T follicular helper cell (primary cell): ENCODE data around the gene CEP78.

Experiments
- DNase-seq: peaks from one replicate; pipeline ENCODE4 v3.0.0-alpha.2; 2020; ENCODE audit warnings: low read depth

Gene CEP78

DNA sequence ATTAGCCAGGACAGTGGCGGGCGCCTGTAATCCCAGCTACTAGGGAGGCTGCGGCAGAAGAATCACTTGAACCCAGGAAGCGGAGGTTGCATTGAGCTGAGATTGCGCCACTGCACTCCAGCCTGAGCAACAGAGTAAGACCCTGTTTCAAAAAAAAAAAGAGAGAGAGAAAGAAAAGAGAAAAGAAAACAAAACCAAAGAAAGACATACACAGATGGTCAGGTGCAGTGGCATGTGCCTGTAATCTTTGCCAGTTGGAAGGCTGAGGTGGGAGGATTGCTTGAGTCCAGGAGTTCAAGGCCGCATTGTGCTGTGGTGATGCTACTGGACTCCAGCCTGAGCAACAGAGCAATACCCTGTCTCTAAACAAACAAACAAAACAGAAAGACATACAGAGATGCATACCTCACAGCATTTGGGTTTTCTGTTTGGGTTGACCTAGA is 51.1 kb downstream of the CEP78 start:
- no peak for DNase-seq

DNA sequence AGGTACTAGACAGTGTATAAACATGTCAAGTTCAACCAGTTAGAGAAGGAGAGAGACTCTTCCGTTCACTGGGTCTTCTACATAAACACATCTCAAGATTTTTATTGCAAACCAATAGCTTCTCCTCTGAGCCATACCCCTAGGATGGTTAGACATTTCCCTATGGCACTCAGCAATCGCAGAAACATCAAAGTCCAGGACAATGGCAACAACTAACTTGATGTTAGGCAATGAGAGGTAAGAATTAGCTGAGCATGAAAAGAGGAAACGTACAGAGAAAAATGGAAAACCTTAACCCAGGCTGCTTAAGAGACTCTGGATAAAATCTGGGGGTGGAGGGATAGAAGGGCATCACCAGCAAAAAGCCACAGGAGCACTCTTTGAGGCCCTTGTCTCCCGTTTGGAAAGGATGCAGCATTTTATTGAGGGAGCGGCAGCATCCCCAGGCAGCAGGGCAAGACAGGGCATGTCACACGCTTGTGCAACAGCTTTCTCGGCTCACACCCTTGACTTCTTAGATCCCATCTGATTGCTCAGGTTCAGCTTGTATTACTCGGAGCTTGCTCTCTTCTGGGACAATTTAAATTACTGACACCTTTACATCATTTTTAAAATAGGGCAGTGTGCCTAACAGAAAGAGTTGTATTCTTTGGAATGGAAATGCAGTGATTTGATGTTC is 52.5 kb downstream of the CEP78 start:
- DNase-seq: no peak

DNA sequence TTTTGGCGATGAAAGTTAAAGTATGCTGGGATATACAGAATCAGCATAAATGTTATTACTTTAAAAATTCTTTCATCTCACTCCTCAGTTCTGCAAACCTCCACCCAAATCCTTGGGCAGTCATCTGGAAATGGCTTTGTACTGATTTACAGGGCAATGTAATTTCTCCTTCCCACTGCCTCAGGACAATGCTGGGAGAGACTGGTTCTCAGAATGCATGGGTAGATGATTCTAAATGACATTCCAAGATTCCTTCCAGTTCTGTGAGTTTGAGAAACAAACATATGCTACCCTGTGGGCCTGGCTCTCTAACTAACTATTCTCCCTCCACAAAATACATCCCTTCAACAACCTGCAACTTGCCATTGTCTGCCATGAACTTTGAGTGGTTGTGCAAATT is 53.6 kb downstream of the CEP78 start:
- DNase-seq: no peak

DNA sequence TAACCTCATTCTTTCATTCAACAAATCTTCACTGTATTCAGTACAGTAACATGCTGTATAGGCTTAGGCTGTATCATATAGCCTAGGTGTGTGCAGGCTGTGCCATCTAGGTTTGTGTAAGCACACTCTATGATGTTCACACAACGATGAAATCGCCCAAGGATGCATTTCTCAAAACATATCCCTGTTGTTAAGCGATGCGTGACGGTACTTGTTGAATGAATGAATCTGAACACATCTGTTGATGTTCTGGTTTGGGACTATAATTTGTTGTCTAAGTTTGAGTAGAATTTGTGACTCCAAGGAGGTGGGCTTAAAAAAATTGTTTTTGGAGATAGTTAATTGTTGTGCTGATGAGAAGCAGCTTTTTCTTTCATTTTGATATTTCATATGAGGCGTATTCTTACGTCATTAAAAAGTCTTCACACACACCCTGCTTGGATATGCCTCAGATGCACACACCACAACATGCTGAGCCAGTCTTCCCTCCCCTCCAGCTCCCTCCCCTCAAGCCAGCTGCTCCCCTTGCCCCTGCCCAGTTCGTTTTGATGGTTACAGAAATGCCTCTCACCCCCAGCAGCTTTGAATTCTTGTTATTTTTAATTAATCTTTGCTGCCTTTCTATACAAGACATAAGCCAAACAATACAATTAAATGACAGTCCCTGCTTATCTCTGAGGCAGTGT is 55.5 kb downstream of the CEP78 start:
- no peak for DNase-seq

DNA sequence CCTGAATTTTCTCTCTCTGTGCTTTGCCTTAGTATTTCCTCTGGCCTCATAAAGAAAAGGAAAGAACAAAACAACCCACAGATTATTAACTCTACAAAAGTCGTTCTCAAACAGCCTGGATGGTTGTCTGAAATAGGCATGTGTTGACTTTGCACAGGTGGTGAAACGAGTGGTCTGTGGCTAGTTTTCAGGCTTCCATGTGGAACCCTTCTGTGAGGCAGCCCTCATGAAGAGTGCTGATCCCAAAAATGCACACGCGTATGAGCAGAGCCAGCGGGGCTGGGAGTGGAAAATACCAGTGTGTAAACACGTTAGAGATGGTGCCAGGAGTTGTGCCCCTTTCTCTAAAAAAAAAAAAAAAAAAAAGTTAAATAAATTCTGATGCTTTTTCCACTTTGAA is 56.2 kb downstream of the CEP78 start:
- DNase-seq: no peak

DNA sequence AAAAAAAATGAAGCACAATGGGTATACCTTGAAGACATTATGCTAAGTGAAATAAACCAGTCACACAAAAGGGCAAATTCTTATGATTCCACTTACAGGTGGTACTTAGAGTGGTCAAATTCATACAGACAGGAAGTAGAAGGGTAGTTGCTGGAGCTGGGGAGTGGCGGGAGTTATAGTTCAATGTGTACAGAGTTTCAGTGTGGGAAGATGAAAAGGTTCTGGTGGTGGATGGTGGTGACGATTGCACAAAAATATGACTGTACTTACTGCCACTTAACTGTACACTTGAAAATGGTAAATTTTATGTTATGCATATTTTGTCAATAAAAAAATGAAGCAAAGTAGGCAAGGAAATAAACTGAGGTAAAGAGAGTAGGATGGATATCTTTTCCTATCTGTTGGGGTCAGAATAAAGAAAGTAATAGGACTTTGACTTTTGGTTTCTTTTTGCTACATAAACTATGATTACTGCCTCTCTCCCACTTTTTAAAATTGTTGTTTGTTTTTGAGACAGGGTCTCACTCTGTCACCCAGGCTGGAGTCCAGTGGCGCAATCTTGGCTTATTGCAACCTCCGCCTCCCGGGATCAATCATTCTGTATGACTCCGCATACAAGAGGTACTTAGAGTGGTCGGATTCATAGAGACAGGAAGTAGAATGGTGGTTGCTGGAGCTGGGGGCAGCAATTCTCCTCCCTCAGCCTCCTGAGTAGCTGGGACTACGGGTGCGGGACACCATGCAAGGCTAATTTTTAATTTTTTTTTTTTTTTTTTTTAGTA is 57.0 kb downstream of the CEP78 start:
- DNase-seq: no peak

DNA sequence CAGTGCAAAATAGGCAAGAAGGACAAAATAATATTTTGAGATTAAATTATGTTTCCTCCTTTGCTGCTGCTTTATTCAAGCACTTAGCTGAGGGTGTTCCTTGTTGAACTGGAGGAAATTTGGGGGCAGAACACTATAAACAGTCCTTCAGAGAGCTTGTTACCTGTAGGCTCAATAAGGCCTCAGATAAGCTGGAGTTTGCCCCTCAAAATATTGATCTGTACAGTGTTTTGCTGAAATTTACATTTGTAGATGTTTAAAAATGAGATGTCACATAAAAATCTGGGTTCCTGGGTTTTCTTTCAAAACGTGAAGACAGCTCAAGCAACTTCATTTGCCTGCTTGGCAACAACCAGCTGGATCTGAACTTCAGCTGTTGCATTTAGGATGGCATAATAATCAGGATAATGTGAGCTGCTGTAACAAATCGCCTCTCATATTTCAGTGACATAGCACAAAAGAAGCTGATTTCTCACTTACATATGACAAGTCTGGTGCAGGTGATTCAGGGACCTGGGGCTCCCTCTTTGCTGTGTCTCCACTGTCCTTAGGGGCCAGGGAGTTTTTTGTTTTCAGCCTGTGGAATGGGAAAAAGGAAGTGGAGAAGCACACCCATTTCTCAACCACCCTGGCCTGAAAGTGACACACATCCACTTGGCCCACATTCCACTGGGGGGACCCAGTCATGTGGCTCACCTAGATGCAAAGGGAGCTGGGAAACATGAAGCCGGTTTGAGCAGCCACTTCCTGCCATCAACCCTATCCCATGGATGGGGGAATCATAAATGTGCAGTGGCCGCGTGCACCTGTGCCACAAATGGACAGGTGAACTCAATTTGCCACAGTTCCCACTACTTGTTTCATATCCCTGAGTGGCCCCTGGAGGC is 58.7 kb downstream of the CEP78 start:
- DNase-seq: no peak

DNA sequence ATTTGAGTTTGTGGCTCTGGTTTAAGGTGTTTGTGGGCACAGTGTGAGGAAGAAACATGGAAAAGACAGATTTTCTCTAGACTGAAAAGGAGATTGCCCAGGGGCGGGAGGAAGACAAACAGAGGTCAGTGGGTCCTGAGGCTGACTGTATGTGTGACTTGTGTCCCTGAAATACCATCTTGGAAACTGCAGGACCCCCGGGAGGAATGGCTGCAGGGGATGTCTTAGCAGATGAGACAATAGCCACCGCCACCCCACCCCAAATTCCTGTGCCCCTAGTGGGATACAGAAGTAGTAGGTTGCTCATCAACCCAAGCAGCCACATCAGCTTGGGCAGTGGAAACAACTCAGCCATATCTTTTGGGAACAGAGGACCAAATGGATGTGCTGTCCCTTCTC is 59.3 kb downstream of the CEP78 start:
- no peak for DNase-seq

DNA sequence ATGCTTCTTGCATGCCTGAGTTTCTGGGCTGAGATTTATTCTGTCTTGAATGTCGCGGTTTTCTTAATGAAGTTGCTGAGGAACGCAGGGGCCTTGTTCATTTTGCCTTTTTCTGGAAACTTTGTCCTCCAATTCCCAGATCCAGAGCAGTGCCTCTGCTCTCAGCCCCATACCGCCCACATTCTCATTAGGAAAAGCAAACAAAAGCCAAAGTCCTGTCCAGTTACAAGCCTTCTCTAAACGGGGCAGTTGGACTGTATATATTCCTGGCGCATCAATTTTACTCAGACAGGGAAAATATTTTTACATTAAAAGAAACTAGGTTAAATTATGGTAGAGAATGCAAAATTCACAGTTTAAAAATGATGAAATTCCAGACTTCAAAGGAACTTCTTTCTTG is 59.9 kb downstream of the CEP78 start:
- no peak for DNase-seq

DNA sequence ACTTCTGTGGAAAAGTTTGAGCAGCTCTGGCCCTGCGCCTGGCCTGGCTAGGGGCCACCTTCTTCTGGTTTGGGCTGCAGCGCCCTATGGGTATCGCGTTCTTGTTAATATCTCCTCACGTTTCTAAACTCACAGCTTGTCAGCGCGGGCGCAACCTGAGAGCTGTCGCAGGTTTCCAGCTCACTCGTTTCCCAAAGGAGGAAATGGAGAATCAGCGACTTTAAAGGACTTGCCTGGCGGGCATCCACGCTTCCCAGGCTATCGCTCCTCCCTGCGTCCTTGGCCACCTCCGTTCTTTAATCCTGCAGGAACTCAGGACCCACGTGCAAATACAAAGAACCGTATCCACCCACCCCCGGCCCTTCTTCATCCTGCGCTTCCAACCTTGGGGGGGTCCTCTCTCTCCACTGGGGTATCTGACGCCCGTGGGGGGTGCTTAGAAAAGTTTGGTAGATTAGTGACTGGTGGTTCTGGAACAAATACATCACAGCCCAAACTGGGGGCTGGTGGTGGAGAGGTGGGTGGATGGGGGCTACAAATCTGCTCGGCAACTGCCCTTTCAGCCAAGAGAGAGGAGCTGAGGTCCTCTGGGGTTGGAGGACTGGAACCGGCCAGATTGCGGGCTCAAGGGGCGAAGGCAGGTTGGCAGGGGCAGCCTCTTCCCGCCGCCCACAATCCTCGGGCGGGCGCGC is 60.5 kb downstream of the CEP78 start:
- no peak for DNase-seq

DNA sequence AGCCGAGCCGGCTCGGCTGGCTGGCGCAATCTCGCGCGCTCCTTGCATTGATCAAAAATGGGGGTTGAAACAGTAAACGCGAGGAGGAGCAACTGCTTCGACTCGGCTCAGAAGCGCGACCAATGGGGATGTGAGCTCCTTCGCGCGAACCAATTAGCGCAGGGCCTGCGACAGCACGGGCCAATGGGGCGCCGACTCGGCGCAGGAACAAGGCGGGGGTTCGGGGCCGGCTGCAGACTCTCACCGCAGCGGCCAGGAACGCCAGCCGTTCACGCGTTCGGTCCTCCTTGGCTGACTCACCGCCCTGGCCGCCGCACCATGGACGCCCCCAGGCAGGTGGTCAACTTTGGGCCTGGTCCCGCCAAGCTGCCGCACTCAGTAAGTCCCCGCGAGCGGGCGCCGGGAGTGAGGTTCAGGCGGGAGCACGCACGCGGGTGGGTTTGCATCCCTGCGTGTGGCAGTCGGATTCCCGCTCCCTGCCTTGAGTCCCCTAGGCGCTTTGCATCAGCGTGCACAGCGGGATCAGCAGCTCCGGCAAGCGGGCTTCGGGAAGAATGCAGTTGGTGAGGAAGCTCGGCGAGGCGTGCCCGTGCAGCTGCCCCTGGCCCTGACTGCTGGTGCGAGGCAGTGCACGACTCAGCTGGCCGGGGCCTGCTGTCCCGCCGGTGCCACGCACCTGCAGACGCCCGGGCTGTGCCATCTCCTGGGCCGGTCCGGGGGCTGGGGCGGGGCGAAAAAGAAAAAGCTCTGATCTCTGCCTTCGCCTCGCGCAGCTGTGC is 61.2 kb downstream of the CEP78 start, which contains the start of gene PSAT1:
Gene PSAT1 (plus strand): TSS at position 233 of the 779 bp plus-strand sequence. CDS start 86 bp downstream, at position 319.
- DNase-seq: peak; percentile 80

DNA sequence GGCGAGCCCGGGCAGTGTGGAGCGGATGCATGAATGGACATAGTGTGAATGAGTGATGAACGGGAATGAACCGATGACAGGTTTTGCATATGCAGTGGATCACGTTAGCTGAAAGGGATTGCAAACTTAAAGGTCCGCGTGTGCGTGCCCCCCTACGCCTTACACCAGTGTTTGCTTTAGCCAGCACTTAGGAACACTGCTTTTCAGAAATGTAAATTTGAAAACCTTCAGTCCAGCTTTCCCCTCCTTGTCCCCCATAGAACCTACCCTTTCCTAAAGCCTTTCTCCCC is 61.7 kb downstream of the CEP78 start:
- DNase-seq: no peak

DNA sequence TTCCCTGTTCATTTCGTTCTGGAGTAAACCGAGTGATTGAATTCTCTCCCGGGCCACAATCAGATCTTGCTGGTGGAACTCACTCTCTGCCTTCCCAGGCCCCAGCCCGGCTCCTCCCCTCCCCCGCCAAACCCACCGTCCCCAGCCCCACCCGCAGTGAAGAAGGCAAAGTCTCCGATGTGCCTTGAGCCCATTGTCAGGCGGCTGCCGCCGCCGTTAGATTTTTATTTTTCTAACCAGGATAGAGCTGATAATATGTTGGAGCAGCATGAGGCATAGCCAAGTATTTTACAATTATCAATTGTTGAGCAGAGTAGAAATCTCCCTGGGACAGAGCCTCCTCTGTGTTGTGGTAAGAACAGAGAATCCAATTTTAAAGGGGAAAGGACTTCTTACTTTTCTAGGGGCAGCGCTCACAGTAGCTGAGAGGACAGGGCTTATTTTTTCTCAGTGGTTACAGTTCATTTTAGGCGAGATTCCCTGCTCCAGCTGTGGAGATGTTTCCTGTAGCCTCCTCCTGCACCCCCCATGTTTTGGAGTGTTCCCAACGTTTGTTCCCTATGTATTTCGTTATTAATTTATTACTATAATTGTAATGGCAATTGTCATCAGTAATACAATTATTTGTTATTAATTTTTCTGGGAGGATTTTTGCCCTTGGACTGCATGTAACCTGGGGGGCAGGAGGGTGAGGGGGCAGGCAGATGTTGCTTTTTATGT is 62.3 kb downstream of the CEP78 start:
- no peak for DNase-seq

DNA sequence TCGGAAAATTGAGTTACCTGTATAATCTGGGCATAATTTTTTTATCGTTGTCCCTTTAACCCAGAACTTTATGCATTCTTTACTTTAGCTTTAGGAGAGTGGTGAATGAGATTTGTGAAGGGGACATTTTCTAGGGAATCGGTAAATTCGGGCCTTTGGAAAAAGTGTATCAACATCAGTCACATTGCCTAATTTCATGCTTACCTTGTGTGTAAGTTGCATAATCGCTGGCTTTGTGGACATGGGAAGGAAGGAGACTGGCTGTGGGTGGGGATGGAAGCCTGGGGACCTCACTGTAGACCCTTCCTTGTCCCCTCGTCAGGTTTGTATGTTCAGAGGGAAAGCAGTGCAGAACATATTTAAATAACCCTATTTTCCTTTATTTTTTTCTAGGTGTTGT is 64.3 kb downstream of the CEP78 start:
- no peak for DNase-seq

DNA sequence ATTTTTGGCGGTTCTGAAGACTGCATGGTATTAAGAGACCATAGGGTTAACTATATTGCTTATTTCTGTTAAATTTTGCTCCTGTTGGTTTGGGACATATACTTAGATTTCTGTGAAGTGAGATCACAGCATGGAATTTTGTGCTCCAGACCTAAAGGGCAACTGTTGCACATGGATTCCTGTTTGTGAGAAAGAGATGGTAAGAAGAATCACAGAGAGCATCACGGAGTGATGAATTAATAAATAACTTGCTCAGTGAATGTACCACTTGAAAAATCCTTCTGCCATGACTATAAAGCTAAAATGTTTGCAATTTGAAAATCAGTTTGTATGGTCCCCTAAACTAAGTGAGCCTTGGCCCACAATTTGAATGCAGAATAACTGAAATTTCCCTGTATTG is 65.6 kb downstream of the CEP78 start:
- no peak for DNase-seq

DNA sequence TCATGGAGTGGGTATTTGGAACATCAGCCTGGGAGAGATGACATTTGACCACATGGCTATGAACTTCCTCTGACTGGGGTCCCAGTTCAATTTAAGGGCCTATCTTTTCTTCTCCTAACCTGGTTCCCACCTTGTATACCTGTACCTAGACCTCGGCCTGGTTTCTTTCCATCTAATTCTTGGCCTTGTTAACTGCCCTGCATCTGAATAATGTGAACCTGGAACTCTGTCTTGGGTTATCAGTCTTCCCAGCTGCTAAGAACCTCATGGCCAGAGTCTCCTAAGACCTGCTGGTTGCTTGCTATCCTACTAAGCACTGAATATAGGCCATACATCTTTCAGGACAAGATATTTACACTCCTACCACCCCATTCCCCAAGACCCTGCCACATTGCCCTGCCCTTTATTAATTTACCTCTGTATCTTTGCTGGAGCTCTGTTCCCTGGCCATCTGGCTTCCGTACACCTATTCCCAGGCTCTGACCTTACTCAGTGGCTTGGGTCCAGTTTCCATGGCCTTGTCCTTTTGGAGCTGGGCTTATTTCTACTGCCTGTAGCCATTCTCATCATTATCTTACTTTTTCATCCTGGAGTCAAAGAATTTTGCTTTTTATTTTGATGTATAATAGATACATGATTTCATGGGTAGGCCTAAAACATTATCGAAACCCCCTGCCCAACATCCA is 67.6 kb downstream of the CEP78 start:
- no peak for DNase-seq

DNA sequence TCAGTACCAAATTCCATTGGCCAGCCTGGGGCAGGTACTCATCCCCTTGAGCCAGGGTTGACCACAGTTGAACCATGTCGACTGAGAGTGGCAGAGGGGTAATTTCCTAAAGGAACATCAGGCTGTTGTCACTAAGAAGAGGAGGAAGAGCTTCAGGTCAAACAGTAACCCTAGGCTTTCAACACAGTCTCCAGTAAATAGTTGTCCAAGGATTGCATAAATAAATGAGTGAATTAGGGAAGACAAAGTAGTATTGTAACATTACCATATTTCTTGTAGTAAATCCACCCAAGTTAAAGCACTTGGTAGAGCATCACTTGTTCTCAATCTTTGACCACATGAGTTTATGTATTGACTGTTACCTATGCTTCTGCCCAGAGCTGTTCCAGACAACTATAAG is 68.5 kb downstream of the CEP78 start:
- no peak for DNase-seq

DNA sequence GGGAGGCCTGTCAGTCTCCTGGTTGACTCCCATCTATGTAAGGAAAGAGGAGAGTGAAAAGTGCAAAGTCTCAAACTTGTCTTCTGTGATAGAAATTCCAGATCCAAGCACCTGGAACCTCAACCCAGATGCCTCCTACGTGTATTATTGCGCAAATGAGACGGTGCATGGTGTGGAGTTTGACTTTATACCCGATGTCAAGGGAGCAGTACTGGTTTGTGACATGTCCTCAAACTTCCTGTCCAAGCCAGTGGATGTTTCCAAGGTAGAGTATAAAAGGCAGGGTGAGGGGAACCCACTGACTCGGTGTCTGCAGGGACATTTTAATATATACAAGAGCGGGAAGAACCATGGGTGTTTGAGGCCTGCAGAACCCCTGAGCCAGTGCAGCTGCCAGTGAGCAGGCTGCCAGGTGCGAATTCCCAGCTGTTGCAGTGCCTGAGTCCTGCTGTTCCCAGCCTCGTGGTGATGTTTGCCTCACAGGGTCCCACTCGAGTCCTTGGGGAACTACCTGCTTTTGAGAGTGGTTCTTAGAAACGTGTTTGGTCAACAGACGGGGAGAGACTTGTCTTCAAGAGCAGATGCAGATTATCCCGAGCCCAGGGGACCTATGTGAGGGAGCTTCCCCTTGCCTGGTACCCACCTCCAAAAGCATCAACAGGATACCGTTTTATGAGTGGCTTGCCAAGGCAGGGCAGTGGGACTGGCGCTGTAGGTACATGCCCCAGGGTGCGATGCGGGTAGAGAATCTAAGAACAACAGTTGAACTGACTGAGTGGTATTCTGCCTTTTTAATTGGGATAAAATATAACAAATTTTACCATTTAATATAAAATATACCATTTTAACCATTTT is 70.6 kb downstream of the CEP78 start:
- DNase-seq: no peak

DNA sequence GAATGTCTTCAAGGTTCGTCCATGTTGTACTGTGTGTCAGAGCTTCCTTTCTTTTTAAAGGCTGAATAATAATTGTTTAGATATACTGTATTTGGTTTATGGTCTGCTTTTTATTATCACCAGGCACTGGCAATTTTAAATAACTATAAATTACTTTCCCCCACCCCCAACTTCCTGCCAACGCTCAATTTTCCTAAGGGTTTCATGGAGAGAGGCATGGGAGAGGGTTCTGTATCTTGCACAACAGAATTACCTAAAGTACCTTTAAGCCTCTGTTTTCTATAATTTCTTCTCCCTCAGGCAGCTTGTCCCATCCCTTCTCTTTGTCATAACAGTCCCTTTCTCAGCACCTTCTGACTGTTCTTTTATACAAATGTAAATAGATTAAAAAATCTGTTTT is 71.5 kb downstream of the CEP78 start:
- DNase-seq: no peak
